NT2/D1 (cell line): ENCODE data around the gene SMNDC1.

Source experiments
- DNase-seq: peaks from one replicate; pipeline ENCODE4 v3.0.0-alpha.2; 2011; ENCODE audit warnings: low read depth, low spot score
- H3K27me3 ChIP-seq: 2 replicates; pipeline ENCODE4 v1.6.0; 2011; ENCODE audit warnings: mild to moderate bottlenecking; ENCODE audit not compliant: insufficient read length, insufficient read depth
- H3K36me3 ChIP-seq: 2 replicates; pipeline ENCODE4 v1.6.1; 2011; ENCODE audit warnings: mild to moderate bottlenecking, low read length, mixed read lengths; ENCODE audit not compliant: insufficient read depth, insufficient read length
- H3K4me1 ChIP-seq: 2 replicates; pipeline ENCODE4 v1.5.1; 2011; ENCODE audit not compliant: insufficient read depth, insufficient read length
- H3K4me3 ChIP-seq: 2 replicates; pipeline ENCODE4 v1.5.1; 2011; ENCODE audit warnings: low read depth; ENCODE audit not compliant: insufficient read length
- H3K9ac ChIP-seq: 2 replicates; pipeline ENCODE4 v1.6.0; 2011; ENCODE audit warnings: low read depth; ENCODE audit not compliant: insufficient read length
- H3K9me3 ChIP-seq: 2 replicates; pipeline ENCODE4 v1.5.1; 2011; ENCODE audit warnings: mild to moderate bottlenecking, low read length; ENCODE audit not compliant: insufficient read depth
- SUZ12 ChIP-seq: IDR thresholded peaks from 2 replicates; pipeline ENCODE4 v1.6.1; 2011; ENCODE audit not compliant: insufficient read length, insufficient read depth; ENCODE audit errors: extremely low read depth
- YY1 ChIP-seq: IDR thresholded peaks from 2 replicates; pipeline ENCODE4 v1.6.1; 2011; ENCODE audit not compliant: insufficient read length, insufficient read depth
- ZNF274 ChIP-seq: IDR thresholded peaks from 2 replicates; pipeline ENCODE4 v1.6.1; 2011; ENCODE audit warnings: mild to moderate bottlenecking, low read depth, low read length

Gene SMNDC1

DNA sequence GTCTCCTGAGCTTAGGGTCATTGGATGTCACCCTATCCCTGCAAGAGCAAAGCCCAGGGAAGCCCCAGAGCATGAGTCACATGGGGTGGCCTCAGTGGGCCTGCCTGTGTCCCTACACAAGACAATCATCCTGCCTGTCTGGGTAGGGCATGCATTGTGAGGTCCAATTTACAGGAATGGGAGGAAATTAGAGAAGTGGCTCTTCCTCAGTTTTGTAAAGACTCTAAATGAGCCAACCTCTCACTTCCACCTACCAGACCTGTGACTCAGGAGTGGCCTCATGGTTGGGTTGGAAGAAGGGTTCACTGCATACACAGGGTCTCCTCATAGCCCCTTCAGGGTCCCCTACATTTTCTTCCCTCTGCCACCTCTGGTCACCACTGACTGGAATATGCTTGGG lies 43.6 kb upstream of the SMNDC1 start:
- TF ChIP-seq SUZ12 (no peak), YY1 (no peak), ZNF274 (no peak)
- Histone ChIP-seq H3K36me3 (no peaks in the 10 kb centered on the region), H3K27me3 (no peaks in the 10 kb centered on the region), H3K4me3 (no peak overlapping the region), H3K9me3 (no peaks in the 10 kb centered on the region), H3K4me1 (peaks cover under 1% of the 10 kb centered on the region), H3K9ac (no peak overlapping the region)
- DNase-seq = no peak

DNA sequence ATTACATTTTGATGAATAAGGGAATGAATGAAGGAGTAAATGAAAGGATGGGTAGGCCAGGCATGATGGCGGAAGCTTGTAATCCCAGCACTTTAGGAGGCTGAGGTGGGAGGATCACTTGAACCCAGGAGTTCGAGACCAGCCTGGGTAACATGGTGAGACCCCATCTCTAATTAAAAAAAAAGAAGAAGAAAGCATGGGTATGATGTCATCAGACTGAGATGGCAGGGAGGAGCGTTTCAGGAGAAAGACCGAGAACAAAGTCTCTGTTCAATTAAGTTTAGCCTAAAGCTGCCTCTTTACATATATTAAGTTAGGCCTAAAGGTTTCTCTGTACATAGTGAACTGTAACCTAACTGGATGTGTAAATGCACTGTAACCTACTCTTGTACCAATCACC lies 42.2 kb upstream of the SMNDC1 start:
- DNase-seq = no peak
- TF ChIP-seq ZNF274 = no peak
- no peak for TF ChIP-seq YY1
- TF ChIP-seq SUZ12 = no peak
- no peaks in the 10 kb centered on the region for H3K36me3 ChIP-seq

DNA sequence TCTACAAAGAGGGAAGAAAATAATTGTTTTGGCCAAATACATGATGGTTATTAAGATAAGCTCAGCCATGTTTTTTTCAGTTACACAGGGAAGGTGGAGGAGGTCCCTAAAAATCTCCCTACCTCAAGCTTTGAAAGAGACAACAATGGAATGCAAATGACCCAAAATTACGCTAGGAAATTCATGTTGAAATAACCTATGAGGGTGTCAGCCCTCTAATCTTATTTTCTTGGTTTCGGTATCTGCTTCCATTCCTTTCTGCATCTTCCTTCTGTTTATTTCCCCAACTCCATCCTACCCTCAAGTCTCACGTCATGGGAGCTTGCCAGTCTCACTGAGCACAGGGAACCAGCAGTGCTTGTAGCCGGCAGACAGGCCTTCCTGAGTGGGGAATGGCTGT lies 40.6 kb upstream of the SMNDC1 start:
- Histone ChIP-seq H3K9ac (no peak overlapping the region), H3K9me3 (no peaks in the 10 kb centered on the region), H3K4me3 (no peak overlapping the region), H3K27me3 (no peaks in the 10 kb centered on the region), H3K36me3 (no peaks in the 10 kb centered on the region), H3K4me1 (no peaks in the 10 kb centered on the region)
- DNase-seq = no peak
- no peak for TF ChIP-seq ZNF274
- no peak for TF ChIP-seq SUZ12
- no peak for TF ChIP-seq YY1

More for the DNA sequence above, 42.2 kb upstream of the SMNDC1 start:
- H3K27me3 ChIP-seq = no peaks in the 10 kb centered on the region
- no peaks in the 10 kb centered on the region for H3K4me1 ChIP-seq
- no peak overlapping the region for H3K9ac ChIP-seq
- H3K4me3 ChIP-seq = no peak overlapping the region
- no peaks in the 10 kb centered on the region for H3K9me3 ChIP-seq

DNA sequence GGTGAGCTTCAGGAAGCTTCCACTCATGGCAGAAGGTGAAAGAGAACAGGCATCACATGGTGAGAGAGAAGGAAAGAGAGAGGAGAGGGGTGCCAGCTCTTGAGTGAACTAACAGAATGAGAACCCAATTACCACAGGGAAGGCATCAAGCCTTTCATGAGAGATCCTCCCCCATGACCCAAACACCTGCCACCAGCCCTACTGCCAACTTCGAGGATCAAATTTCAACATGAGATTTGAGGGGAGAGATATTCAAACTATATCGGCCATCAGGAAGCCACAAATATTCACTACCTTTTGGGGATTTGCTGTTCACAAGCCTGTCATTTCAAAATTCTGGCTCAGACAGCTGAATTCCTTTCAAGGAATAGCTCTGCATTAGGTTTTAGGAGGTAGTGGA lies 39.9 kb upstream of the SMNDC1 start:
- Histone ChIP-seq H3K27me3 (no peaks in the 10 kb centered on the region), H3K4me3 (no peak overlapping the region), H3K36me3 (no peaks in the 10 kb centered on the region), H3K9ac (no peak overlapping the region), H3K4me1 (no peaks in the 10 kb centered on the region), H3K9me3 (no peaks in the 10 kb centered on the region)
- DNase-seq = no peak
- TF ChIP-seq SUZ12 (no peak), YY1 (no peak), ZNF274 (no peak)

DNA sequence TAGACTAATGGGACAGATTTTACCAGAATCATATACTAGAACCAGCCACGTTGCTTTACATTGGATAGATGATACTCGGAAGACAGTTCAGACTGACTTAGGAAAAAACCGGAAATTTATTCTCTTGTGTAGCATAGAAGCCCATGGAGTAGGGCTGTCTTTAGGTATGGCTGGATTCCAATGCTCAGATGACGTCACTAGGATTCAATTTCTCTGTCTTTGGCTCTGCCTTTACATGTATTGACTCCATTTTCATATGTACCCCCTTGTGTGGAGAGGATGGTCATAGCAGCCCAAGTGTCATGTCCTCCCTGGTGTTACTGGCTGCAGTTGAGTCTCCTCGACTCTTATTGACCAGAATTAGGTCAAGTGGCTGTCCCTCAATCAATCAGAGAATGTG lies 39.2 kb upstream of the SMNDC1 start:
- no peaks in the 10 kb centered on the region for H3K36me3 ChIP-seq
- H3K4me3 ChIP-seq = no peak overlapping the region
- H3K27me3 ChIP-seq = no peaks in the 10 kb centered on the region
- DNase-seq = no peak
- H3K9me3 ChIP-seq = no peaks in the 10 kb centered on the region
- TF ChIP-seq YY1 = no peak
- TF ChIP-seq SUZ12 = no peak
- H3K9ac ChIP-seq = no peak overlapping the region
- H3K4me1 ChIP-seq = no peaks in the 10 kb centered on the region

DNA sequence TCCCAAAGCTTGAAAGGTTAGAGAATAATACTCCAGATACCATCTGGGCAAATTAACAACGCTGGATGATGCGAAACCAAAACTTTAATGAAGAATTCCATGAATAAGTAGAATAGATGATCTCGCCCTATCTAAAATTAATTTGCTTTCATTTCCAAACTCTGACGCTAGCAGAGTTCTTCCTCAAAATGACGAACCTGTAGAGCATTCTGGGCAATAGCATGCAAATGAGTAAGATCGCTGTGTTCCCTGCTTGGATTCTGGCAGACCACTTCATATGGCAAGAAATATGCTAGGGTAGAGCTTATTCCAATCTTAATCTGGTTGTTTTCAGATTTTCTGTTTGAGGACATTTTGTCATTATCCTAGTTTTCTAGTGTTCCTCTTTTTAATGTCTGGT lies 36.1 kb upstream of the SMNDC1 start:
- H3K4me1 ChIP-seq = peaks cover 4% of the 10 kb centered on the region
- no peak overlapping the region for H3K9ac ChIP-seq
- no peaks in the 10 kb centered on the region for H3K9me3 ChIP-seq
- DNase-seq = no peak
- TF ChIP-seq YY1 (no peak), SUZ12 (no peak), ZNF274 (no peak)
- H3K4me3 ChIP-seq = no peak overlapping the region
- no peaks in the 10 kb centered on the region for H3K36me3 ChIP-seq
- no peaks in the 10 kb centered on the region for H3K27me3 ChIP-seq

DNA sequence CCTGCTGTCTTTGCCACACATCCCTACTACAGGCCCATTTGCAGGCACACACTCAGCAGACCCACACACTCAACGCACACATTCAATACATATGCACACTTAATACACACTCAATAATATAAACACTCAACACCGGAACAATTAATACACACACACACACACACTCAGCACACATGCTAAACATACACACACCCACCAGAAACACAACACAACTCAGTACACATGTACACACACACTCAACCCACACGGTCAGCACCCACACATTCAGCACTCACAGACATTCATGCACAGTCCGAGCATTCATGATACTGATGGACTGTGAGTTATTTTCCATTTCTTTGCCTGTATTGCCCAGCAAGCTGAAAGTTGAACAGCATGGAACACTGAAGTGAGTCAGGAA lies 35.4 kb upstream of the SMNDC1 start:
- Histone ChIP-seq H3K4me3 (no peak overlapping the region), H3K27me3 (no peaks in the 10 kb centered on the region), H3K4me1 (peaks cover 4% of the 10 kb centered on the region), H3K9me3 (no peaks in the 10 kb centered on the region), H3K36me3 (no peaks in the 10 kb centered on the region), H3K9ac (no peak overlapping the region)
- DNase-seq = no peak
- TF ChIP-seq ZNF274 (no peak), YY1 (no peak), SUZ12 (no peak)

DNA sequence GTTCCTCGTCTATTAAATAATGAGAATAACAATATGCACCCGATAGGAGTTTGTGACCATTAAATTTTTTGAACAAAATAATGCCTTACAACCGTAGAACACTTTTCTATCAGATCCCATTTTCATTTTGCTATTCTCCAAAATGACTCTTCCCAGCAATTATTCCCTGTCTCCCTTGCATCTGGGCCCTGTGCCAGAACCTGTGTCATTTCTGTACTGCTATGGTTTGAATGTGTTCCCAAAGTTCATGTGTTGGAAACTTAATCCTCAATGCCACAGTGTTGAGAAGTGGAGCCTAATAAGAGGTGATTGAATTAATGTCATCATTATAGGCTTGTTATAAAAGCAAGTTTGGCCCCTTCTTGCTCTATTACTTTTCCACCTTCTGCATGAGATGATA lies 33.2 kb upstream of the SMNDC1 start:
- Histone ChIP-seq H3K36me3 (no peaks in the 10 kb centered on the region), H3K9ac (no peak overlapping the region), H3K9me3 (no peaks in the 10 kb centered on the region), H3K27me3 (no peaks in the 10 kb centered on the region), H3K4me3 (no peak overlapping the region), H3K4me1 (peaks cover 4% of the 10 kb centered on the region)
- no peak for DNase-seq
- TF ChIP-seq SUZ12 (no peak), ZNF274 (no peak), YY1 (no peak)
